ENCODE results near the gene VRK2.
"Not testable (repeated sequence)": the region's sequence is repeated elsewhere in the genome, so short reads cannot be mapped to it uniquely, and the experiment has no call there.

VRK2 gene

DNA sequence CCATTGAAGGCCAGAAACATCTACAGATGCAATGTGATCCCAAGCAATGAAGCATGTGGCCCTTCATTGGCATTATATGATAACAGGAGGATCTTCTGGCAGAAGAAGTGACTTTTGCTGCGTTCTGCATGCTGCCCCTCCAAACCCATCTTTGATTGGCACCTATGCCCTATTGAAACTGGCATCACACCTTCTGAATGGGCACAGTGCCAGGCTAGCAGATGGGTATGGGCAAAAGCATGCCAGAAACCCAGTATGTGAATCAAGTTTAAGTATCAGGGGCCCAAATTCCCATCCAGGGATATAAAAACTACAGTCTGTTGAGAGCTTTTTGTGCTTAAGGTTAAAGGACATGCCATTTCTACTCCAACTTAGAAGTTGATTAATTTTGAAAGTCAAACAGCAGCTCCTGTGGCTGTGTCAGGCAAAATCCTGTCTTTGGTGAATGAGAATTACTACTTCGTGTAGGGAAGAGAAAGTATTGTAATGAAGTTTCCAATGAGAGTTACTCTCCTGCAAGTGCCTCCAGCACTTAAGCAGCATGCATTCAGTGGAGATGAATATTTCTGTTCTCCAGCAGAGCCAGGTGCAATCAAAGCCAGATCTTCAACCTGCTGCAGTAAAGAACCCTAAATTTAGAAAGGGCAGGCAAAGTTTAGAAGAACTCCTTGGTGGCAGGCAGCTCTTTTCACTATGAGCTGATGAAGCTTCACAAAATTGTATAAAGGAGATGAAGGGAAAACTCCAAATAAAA, 8.6 kb downstream of the VRK2 start:
- no peak for DNase-seq (ENCODE audit: low read depth)

DNA sequence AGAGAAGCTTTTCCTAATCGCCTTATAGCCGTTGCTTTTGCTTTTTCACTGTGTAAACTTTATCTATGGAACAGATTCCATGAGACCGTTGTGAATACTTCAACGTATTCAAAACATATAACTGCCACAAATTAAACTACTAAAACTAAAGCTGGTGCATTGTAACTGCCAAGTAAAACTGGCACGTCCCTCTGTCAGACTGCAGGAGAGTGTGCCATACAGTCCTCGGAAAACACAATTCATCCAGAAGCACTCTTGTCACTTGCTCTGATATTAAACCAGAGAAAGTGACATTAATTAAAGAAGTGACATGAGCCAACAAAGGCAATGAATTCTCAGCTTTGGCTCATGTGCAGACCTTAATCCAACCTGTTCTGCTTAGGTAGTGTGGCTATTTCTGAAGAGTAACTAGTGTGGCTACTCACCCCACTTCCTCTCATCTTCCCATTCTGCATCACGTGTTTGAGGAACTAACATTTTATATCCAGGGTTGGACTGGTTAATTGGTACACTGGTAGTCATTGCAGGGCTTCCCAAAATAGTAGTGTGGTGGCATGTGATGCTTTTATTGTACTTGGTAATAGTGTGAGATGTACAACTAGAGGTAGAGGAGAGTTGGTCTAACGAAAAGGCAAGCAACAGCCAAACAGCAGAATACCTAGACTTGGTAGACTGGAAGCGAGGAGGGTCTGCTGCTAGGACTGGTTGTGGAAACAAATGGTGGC, 9.7 kb downstream of the VRK2 start:
- DNase-seq (ENCODE audit: low read depth) = no peak

DNA sequence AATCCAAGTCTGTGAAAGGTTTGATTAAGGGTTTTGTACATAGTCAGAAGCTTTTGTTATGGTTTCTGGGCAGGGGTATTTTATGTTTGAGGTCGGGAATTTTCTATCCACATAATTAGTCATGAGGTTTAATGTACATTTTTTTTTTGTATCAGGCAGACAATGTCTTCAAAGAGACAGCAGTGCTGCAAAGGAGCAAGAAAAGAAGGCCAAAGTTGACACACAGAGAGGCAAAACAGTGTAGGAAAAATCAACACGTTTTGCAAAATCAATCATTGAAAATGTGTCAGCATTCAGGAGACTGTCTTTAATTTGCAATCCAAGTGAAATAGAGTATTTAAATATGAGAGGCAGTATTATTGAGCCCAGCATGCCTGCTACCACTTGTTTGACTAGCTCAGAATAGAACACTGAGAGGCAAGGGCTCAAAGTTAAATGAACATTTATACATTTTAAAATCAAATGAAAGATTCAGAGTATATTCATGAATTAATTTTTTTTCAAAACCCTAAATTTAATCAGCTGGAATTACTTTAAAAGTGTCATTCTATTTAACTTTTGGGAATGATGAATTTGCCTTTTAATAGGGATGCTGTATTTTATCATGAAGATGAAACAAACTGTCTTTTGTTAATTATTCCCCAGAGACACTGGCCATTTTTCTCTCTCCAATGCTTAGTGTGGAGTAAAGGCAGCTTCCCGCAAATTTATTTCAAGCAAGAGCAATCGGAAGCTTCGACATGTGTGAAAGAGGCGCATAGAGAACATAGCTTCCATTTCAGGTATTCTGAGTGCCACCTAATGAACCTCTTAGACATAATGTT, 11.3 kb downstream of the VRK2 start:
- DNase-seq (ENCODE audit: low read depth) = no peak

- DNase-seq (ENCODE audit: low read depth) = no peak
Measured at GRCh38 chr2:58063641-58064040, 17.0 kb downstream of the VRK2 start.

DNA sequence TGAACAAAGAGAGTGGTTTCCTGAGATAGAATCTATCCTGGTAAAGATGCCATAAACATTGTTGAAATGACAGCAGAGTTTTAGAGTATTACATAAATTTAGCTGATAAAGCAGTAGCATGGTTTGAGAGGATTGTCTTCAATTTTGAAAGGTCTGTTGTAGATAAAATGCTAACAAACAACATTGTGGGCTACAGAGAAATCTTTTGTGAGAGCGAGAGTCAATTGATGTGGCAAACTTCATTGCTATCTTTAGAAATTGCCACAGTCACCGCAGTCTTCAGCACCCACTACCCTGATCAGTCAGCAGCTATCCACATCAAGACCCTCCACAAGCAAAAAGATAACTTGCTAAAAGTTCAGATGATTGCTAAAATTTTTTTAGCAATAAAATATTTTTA, 17.5 kb downstream of the VRK2 start:
- no peak for DNase-seq (ENCODE audit: low read depth)

GRCh38 chr2:58065248-58065647, 18.6 kb downstream of the VRK2 start:
- no peak for DNase-seq (ENCODE audit: low read depth)

GRCh38 chr2:58067001-58067400, 20.4 kb downstream of the VRK2 start:
- DNase-seq (ENCODE audit: low read depth) = no peak

DNA sequence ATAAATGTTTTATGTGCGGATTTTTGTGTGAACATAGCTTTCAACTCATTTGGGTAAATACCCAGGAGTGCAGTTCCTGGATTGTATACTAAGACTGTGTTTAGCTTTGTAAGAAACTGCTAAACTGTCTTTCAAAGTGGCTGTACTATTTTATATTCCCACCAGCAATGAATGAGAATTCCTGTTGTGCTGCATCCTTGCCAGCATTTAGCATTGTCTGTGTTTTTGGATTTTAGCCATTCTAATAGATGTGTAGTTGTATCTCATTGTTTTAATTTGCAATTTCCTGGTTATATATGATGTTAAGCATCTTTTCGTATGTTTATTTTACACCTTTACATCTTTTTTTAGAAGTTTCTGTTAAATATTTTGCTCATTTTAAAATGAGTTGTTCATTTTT, 24.2 kb downstream of the VRK2 start:
- no peak for DNase-seq (ENCODE audit: low read depth)

- no peak for DNase-seq (ENCODE audit: low read depth)
Measured at GRCh38 chr2:58072102-58072501, 25.5 kb downstream of the VRK2 start.

DNA sequence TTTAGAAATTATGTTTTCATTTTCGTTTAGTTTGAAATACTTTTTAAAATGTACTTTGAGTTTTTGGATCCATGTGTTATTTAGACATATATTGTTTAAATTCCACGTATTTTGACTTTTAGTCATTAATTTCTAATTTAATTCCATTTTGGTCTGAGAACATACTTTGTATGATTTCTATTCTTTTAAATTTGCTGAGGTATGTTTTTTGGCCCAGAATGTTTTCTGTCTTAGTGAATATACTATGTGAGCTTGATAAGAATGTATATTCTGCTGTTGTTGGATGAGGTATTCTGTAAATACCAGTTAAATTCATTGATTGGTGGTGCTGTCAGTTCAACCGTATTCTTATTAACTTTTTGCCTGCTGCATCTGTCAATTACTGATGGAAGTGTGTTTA, 26.4 kb downstream of the VRK2 start:
- DNase-seq (ENCODE audit: low read depth) = no peak

GRCh38 chr2:58073751-58074150, 27.1 kb downstream of the VRK2 start:
- no peak for DNase-seq (ENCODE audit: low read depth)

- DNase-seq (ENCODE audit: low read depth) = no peak
Measured at GRCh38 chr2:58081000-58081399, 34.4 kb downstream of the VRK2 start.

GRCh38 chr2:58089081-58089480, 42.5 kb downstream of the VRK2 start:
- no peak for DNase-seq (ENCODE audit: low read depth)

- not testable (repeated sequence) for DNase-seq (ENCODE audit: low read depth)
Measured at GRCh38 chr2:58092772-58093171, 46.2 kb downstream of the VRK2 start.

- no peak for DNase-seq (ENCODE audit: low read depth)
Measured at GRCh38 chr2:58097025-58097424, 50.4 kb downstream of the VRK2 start.

- no peak for DNase-seq (ENCODE audit: low read depth)
Measured at GRCh38 chr2:58098254-58099095, 51.9 kb downstream of the VRK2 start.

DNA sequence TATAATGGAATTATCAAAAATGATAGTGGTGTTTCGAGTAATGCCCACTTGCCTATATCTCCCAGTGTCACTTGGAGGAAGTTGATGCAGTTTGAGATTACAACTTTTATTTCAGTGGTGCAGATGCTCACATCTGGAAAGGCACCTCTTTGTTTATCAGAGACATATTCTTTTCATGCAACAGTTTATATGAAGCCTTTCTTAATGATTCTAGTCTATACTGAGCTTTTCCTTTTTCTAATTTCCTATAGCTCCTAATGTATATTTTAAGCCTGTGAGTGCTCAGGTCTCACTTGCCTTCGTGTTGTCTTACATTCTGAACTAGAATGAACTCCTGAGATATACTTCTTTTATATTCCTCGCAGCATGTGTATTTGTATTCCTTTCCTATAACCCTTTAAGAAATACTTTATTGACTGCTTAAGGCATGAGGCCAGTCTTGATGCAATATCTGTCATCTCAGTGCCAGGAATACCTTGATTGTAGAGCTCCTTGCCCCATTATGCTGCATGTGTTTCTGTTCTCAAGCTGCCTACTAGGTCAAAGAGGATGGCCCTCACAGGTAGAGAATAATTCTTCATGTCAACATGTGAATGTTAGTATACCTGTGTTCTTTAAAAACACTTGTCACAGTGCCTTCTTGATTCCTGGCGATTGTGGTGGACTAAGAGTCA, 52.6 kb downstream of the VRK2 start:
- DNase-seq (ENCODE audit: low read depth) = no peak

- DNase-seq (ENCODE audit: low read depth) = no peak
Measured at GRCh38 chr2:58101500-58101899, 54.9 kb downstream of the VRK2 start.

DNA sequence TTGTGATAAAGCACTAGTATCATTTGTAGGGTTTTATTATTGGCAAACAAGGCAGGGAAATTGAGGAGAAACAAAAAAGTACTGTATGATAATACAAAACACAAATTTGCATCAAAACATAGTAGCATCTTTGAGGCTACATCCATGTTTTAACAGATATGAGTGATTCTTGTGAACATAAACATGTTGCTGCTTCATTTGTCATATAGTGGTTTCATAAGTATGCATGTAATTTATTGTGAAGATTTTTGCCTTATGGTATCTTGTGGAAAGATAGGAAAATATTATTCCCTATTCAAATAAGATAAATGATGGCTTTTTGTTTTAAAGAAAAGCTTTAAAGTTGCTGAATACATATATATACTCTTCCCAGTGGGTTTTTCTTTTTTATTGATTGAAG, 60.3 kb downstream of the VRK2 start:
- DNase-seq (ENCODE audit: low read depth) = no peak

GRCh38 chr2:58107803-58108710, 61.5 kb downstream of the VRK2 start:
- no peak for DNase-seq (ENCODE audit: low read depth)
